OCI-LY1 (cell line): ENCODE results near the gene RAB7B.
"Not testable (repeated sequence)": the region's sequence is repeated elsewhere in the genome, so short reads cannot be mapped to it uniquely, and the experiment has no call there.

ENCODE experiments used
- H2AFZ ChIP-seq: fragments of 200-600 bp; sonication (generic), shearing (Covaris generic); 2 replicates; pipeline ENCODE4 v1.6.0; 2014; ENCODE audit warnings: antibody characterized with exemption, mild to moderate bottlenecking, low read length
- H3F3A ChIP-seq: fragments of 200-600 bp; sonication (generic), shearing (Covaris generic); 2 replicates; pipeline ENCODE4 v1.6.0; 2014; ENCODE audit warnings: mild to moderate bottlenecking, antibody characterized with exemption, low read length, moderate library complexity; ENCODE audit not compliant: insufficient read depth
- H3K27ac ChIP-seq: fragments of 200-600 bp; sonication (generic); 2 replicates; pipeline ENCODE4 v1.5.1; 2014; ENCODE audit warnings: low read length, mixed run types, mild to moderate bottlenecking, low read depth; ENCODE audit not compliant: poor library complexity, severe bottlenecking
- H3K27me3 ChIP-seq: fragments of 200-600 bp; sonication (generic); 2 replicates; pipeline ENCODE4 v1.6.0; 2014; ENCODE audit warnings: antibody characterized with exemption, mild to moderate bottlenecking, low read length, moderate library complexity; ENCODE audit not compliant: insufficient read depth
- H3K36me3 ChIP-seq: fragments of 200-600 bp; sonication (generic); 2 replicates; pipeline ENCODE4 v1.6.1; 2014; ENCODE audit warnings: mild to moderate bottlenecking, antibody characterized with exemption, low read length, moderate library complexity, mixed read lengths; ENCODE audit not compliant: insufficient read depth
- H3K4me1 ChIP-seq: fragments of 200-600 bp; sonication (generic); 2 replicates; pipeline ENCODE4 v1.5.1; 2014; ENCODE audit warnings: mild to moderate bottlenecking, low read length, moderate library complexity; ENCODE audit not compliant: insufficient read depth, severe bottlenecking
- H3K4me2 ChIP-seq: fragments of 200-600 bp; sonication (generic), shearing (Covaris generic); 2 replicates; pipeline ENCODE4 v1.6.1; 2014; ENCODE audit warnings: low read length
- H3K4me3 ChIP-seq: fragments of 200-600 bp; sonication (generic); 2 replicates; pipeline ENCODE4 v1.5.1; 2014; ENCODE audit warnings: low read length, low read depth, mild to moderate bottlenecking, mixed read lengths; ENCODE audit not compliant: poor library complexity, severe bottlenecking
- H3K79me2 ChIP-seq: fragments of 200-600 bp; shearing (Covaris generic); 2 replicates; pipeline ENCODE4 v1.6.1; 2016; ENCODE audit warnings: mixed run types, low read length, mixed read lengths; ENCODE audit not compliant: insufficient read depth
- H3K9ac ChIP-seq: fragments of 200-600 bp; sonication (generic), shearing (Covaris generic); 2 replicates; pipeline ENCODE4 v1.6.1; 2014; ENCODE audit warnings: mild to moderate bottlenecking, low read length, mixed read lengths
- H3K9me2 ChIP-seq: fragments of 200-600 bp; sonication (generic), shearing (Covaris generic); 2 replicates; pipeline ENCODE4 v1.6.1; 2014; ENCODE audit warnings: low read depth, mild to moderate bottlenecking, low read length, mixed read lengths
- H3K9me3 ChIP-seq: fragments of 200-600 bp; shearing (Covaris generic); 2 replicates; pipeline ENCODE4 v1.6.1; 2014; ENCODE audit warnings: low read length, mixed read lengths
- H4K20me1 ChIP-seq: fragments of 200-600 bp; sonication (generic), shearing (Covaris generic); 2 replicates; pipeline ENCODE4 v1.6.0; 2016; ENCODE audit warnings: mild to moderate bottlenecking, low read length; ENCODE audit not compliant: insufficient read depth
- CTCF ChIP-seq: fragments of 200-600 bp; sonication (generic), shearing (Covaris generic); IDR thresholded peaks from 2 replicates; pipeline ENCODE4 v1.5.1; 2017; ENCODE audit warnings: mild to moderate bottlenecking, antibody characterized with exemption, low read length, moderate library complexity, mixed read lengths
- EZH2 ChIP-seq: fragments of 200-600 bp; sonication (generic), shearing (Covaris generic); IDR thresholded peaks from 2 replicates; pipeline ENCODE4 v1.8.0; 2017; ENCODE audit warnings: borderline replicate concordance, mixed run types, mild to moderate bottlenecking, antibody characterized with exemption, low read length, moderate library complexity, mixed read lengths

Gene RAB7B

GRCh38 chr1:206002871-206003801, at the start of gene RAB7B:
RAB7B (minus strand) TSS chr1:206003395; CDS start chr1:205994135, 9,260 bp downstream.
- no peak within 1 kb of the TSS for H2AFZ ChIP-seq

GRCh38 chr1:206052231-206052865, 49.2 kb upstream of the RAB7B start:
- H3K79me2 ChIP-seq, H3K9me2 ChIP-seq, H3K9me3 ChIP-seq, H2AFZ ChIP-seq, H3K27me3 ChIP-seq, H4K20me1 ChIP-seq, H3F3A ChIP-seq: not testable (repeated sequence)
- Histone ChIP-seq H3K36me3 (peaks cover 15% of the 10 kb centered on the region), H3K9ac (peak overlapping the region; percentile 79), H3K4me1 (peaks cover 97% of the 10 kb centered on the region), H3K4me3 (peak overlapping the region; percentile 65), H3K27ac (peak overlapping the region; percentile 89), H3K4me2 (peak overlapping the region; percentile 88)

More at GRCh38 chr1:206002871-206003801, at the start of gene RAB7B:
- Histone ChIP-seq H4K20me1 (no peaks in the 10 kb centered on the region), H3F3A (no peaks in the 10 kb centered on the region), H3K27ac (no peak within 1 kb of the TSS), H3K9ac (no peak within 1 kb of the TSS), H3K9me2 (no peaks in the 10 kb centered on the region), H3K4me1 (no peaks in the 10 kb centered on the region), H3K27me3 (peaks cover 4% of the 10 kb centered on the region; the same call in 1 of the 2 replicates), H3K4me2 (no peak within 1 kb of the TSS), H3K79me2 (no peaks in the 10 kb centered on the region), H3K4me3 (no peak within 1 kb of the TSS), H3K9me3 (no peaks in the 10 kb centered on the region), H3K36me3 (no peaks in the 10 kb centered on the region)
- TF ChIP-seq CTCF (no peak), EZH2 (no peak)

GRCh38 chr1:206050655-206051235, 47.5 kb upstream of the RAB7B start:
- TF ChIP-seq CTCF (peak; percentile 18; the same call in 1 of the 2 replicates), EZH2 (no peak)
- Histone ChIP-seq H3K9me2 (no peaks in the 10 kb centered on the region), H3K79me2 (peaks cover 8% of the 10 kb centered on the region; the same call in 1 of the 2 replicates), H3K27ac (peak overlapping the region; percentile 89), H3K36me3 (no peaks in the 10 kb centered on the region), H3K9ac (peak overlapping the region; percentile 49; the same call in 1 of the 2 replicates), H3K4me1 (peaks cover 92% of the 10 kb centered on the region), H3K27me3 (no peaks in the 10 kb centered on the region), H3K4me3 (no peak overlapping the region), H3F3A (peaks cover 7% of the 10 kb centered on the region; the same call in 1 of the 2 replicates), H4K20me1 (no peaks in the 10 kb centered on the region), H3K9me3 (no peaks in the 10 kb centered on the region), H2AFZ (no peak overlapping the region), H3K4me2 (peak overlapping the region; percentile 32)
